WTC11 (cell line): ENCODE measurements around the gene GPR3. TPM values are rescaled to one million over a fixed set of nuclear protein-coding genes. Genes with fewer than 3 reads are reported as not detected.
A peak's percentile ranks its signal among the peaks of the same experiment; 100 is the strongest.

Experiments
- IRF1 ChIP-seq: sonication (generic); formaldehyde crosslinking; IDR thresholded peaks from 2 replicates; pipeline ENCODE4 v1.8.0; 2023; ENCODE audit warnings: missing genetic modification reagents
- JUN ChIP-seq: sonication (generic); formaldehyde crosslinking; IDR thresholded peaks from 2 replicates; pipeline ENCODE4 v1.8.0; 2023; ENCODE audit warnings: mild to moderate bottlenecking, missing genetic modification reagents
- KAT7 ChIP-seq: sonication (generic); formaldehyde crosslinking; IDR thresholded peaks from 2 replicates; pipeline ENCODE4 v1.8.1; 2023; ENCODE audit warnings: missing genetic modification reagents, mild to moderate bottlenecking, borderline replicate concordance
- MAX ChIP-seq: sonication (generic); formaldehyde crosslinking; IDR thresholded peaks from 2 replicates; pipeline ENCODE4 v1.8.0; 2022; ENCODE audit warnings: mild to moderate bottlenecking, missing genetic modification reagents
- NR3C1 ChIP-seq: sonication (generic); formaldehyde crosslinking; conservative IDR thresholded peaks from 2 replicates; pipeline ENCODE4 v1.8.1; 2023; ENCODE audit warnings: low read depth, mild to moderate bottlenecking, missing genetic modification reagents
- PRDM15 ChIP-seq: sonication (generic); formaldehyde crosslinking; IDR thresholded peaks from 2 replicates; pipeline ENCODE4 v1.8.0; 2022; ENCODE audit warnings: missing genetic modification reagents
- TP53 ChIP-seq: sonication (generic); formaldehyde crosslinking; IDR thresholded peaks from 2 replicates; pipeline ENCODE4 v1.8.1; 2023; ENCODE audit warnings: mild to moderate bottlenecking, missing genetic modification reagents
- USF1 ChIP-seq: sonication (generic); formaldehyde crosslinking; IDR thresholded peaks from 2 replicates; pipeline ENCODE4 v1.8.0; 2022; ENCODE audit warnings: mild to moderate bottlenecking, missing genetic modification reagents
- ZNF138 ChIP-seq: sonication (generic); formaldehyde crosslinking; conservative IDR thresholded peaks from 2 replicates; pipeline ENCODE4 v1.8.1; 2022; ENCODE audit warnings: mild to moderate bottlenecking, moderate library complexity, missing genetic modification reagents
- ZNF232 ChIP-seq: sonication (generic); formaldehyde crosslinking; IDR thresholded peaks from 2 replicates; pipeline ENCODE4 v1.8.0; 2022; ENCODE audit warnings: mild to moderate bottlenecking, missing genetic modification reagents
- ZNF263 ChIP-seq: sonication (generic); formaldehyde crosslinking; IDR thresholded peaks from 2 replicates; pipeline ENCODE4 v1.8.1; 2022; ENCODE audit warnings: low read depth, mild to moderate bottlenecking, moderate library complexity, missing genetic modification reagents
- total RNA-seq: library from RNA; stranded (reverse); gene quantifications from 3 replicates; pipeline ENCODE4 v1.2.3, GENCODE V29; 2021
- TF ChIP-seq, protein P1 (sequence below): sonication (generic); formaldehyde crosslinking; IDR thresholded peaks from 2 replicates; pipeline ENCODE4 v1.8.1; 2022; ENCODE audit warnings: mild to moderate bottlenecking, moderate library complexity, missing genetic modification reagents
- TF ChIP-seq, protein P2 (sequence below): sonication (generic); formaldehyde crosslinking; IDR thresholded peaks from 2 replicates; pipeline ENCODE4 v1.8.1; 2023; ENCODE audit warnings: mild to moderate bottlenecking, missing genetic modification reagents, borderline replicate concordance

Gene GPR3
- total RNA-seq, 1 experiment from 2014 or later: 12.4 TPM

- TF ChIP-seq USF1 (CRISPR knock-in tag): peak; percentile 65; the same call in 1 of the 2 replicates
- TF ChIP-seq IRF1 (CRISPR knock-in tag): peak; percentile 76
- TF ChIP-seq ZNF232 (CRISPR knock-in tag): peak; percentile 15; the same call in 1 of the 2 replicates
- TF ChIP-seq JUN (CRISPR knock-in tag): peak; percentile 90; the same call in 1 of the 2 replicates
- TF ChIP-seq, protein P1, sequence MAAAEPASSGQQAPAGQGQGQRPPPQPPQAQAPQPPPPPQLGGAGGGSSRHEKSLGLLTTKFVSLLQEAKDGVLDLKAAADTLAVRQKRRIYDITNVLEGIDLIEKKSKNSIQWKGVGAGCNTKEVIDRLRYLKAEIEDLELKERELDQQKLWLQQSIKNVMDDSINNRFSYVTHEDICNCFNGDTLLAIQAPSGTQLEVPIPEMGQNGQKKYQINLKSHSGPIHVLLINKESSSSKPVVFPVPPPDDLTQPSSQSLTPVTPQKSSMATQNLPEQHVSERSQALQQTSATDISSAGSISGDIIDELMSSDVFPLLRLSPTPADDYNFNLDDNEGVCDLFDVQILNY (CRISPR knock-in tag): 0 out of 2 replicates have a peak, but pooled peaks have one; percentile 52
- peak; percentile 90; the same call in 1 of the 2 replicates for TF ChIP-seq TP53 (CRISPR knock-in tag)
- peak; percentile 28; the same call in 1 of the 2 replicates for TF ChIP-seq ZNF263
- TF ChIP-seq KAT7 (CRISPR knock-in tag): 0 out of 2 replicates have a peak, but pooled peaks have one; percentile 2
- peak; percentile 94 for TF ChIP-seq MAX (CRISPR knock-in tag)
- TF ChIP-seq, protein P2, sequence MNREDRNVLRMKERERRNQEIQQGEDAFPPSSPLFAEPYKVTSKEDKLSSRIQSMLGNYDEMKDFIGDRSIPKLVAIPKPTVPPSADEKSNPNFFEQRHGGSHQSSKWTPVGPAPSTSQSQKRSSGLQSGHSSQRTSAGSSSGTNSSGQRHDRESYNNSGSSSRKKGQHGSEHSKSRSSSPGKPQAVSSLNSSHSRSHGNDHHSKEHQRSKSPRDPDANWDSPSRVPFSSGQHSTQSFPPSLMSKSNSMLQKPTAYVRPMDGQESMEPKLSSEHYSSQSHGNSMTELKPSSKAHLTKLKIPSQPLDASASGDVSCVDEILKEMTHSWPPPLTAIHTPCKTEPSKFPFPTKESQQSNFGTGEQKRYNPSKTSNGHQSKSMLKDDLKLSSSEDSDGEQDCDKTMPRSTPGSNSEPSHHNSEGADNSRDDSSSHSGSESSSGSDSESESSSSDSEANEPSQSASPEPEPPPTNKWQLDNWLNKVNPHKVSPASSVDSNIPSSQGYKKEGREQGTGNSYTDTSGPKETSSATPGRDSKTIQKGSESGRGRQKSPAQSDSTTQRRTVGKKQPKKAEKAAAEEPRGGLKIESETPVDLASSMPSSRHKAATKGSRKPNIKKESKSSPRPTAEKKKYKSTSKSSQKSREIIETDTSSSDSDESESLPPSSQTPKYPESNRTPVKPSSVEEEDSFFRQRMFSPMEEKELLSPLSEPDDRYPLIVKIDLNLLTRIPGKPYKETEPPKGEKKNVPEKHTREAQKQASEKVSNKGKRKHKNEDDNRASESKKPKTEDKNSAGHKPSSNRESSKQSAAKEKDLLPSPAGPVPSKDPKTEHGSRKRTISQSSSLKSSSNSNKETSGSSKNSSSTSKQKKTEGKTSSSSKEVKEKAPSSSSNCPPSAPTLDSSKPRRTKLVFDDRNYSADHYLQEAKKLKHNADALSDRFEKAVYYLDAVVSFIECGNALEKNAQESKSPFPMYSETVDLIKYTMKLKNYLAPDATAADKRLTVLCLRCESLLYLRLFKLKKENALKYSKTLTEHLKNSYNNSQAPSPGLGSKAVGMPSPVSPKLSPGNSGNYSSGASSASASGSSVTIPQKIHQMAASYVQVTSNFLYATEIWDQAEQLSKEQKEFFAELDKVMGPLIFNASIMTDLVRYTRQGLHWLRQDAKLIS (CRISPR knock-in tag): 0 out of 2 replicates have a peak, but pooled peaks have one; percentile 51
- TF ChIP-seq PRDM15 (CRISPR knock-in tag): peak; percentile 84
- TF ChIP-seq NR3C1 (CRISPR knock-in tag): 0 out of 2 replicates have a peak, but pooled peaks have one; percentile 20
- TF ChIP-seq ZNF138 (CRISPR knock-in tag): peak; percentile 41; the same call in 1 of the 2 replicates
Measured at GRCh38 chr1:27350663-27351540, 41.5 kb upstream of the GPR3 start (continued).
